IPS-18a (cell line): Measurements from ENCODE around the gene ZBTB7C.

Experiments
- H3K27ac ChIP-seq: one replicate; pipeline ENCODE4 v1.5.1; 2013; ENCODE audit warnings: low read length
- H3K27me3 ChIP-seq: one replicate; pipeline ENCODE4 v1.6.1; 2013; ENCODE audit warnings: mild to moderate bottlenecking, low read length; ENCODE audit not compliant: control insufficient read depth, insufficient read depth
- H3K36me3 ChIP-seq: one replicate; pipeline ENCODE4 v1.6.1; 2013; ENCODE audit warnings: low read depth, low read length; ENCODE audit not compliant: control insufficient read depth
- H3K4me1 ChIP-seq: one replicate; pipeline ENCODE4 v1.6.1; 2013; ENCODE audit warnings: low read depth, low read length; ENCODE audit not compliant: control insufficient read depth
- H3K4me3 ChIP-seq: one replicate; pipeline ENCODE4 v1.5.1; 2013; ENCODE audit warnings: low read length
- H3K9ac ChIP-seq: one replicate; pipeline ENCODE4 v1.6.1; 2013; ENCODE audit warnings: mild to moderate bottlenecking, low read length, moderate library complexity
- H3K9me3 ChIP-seq: one replicate; pipeline ENCODE4 v1.6.1; 2013; ENCODE audit warnings: low read depth, low read length; ENCODE audit not compliant: control insufficient read depth

The ZBTB7C gene

GRCh38 chr18:48318436-48318835 is 90.7 kb downstream of the ZBTB7C start:
- H3K4me1 ChIP-seq = peaks cover 13% of the 10 kb centered on the region
- no peaks in the 10 kb centered on the region for H3K9me3 ChIP-seq
- no peaks in the 10 kb centered on the region for H3K36me3 ChIP-seq
- H3K9ac ChIP-seq = no peak overlapping the region
- H3K27ac ChIP-seq = no peak overlapping the region
- H3K4me3 ChIP-seq = no peak overlapping the region
- H3K27me3 ChIP-seq = no peaks in the 10 kb centered on the region

DNA sequence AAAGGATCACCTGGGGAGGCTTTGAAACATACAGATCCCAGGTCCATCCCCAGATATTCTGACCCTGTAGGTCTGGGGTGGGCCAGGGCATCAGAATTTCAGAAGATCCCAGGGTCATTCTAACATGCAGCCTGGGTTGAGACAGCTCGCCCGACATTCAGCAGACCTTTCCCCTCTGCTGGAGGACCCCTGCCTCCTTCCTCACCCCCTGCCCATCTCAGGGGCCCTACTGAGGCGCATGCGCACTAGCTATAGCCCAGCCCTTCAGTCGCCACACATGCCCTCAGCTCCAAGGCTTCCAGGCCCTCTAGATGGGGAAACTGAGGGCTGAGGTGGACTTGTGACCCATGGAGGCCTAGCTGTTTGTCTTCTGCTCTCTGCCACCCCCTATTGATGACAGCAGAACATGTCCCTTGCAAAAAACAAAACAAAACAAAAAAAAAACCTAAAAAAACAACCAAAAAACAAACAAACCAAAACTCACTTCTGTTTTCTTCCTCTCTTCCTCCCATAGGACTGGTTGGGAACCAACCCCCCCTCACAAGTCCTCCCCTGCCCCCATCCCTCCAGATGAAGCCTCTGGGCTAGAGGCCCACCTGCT is 91.3 kb downstream of the ZBTB7C start:
- Histone ChIP-seq H3K9ac (no peak overlapping the region), H3K27ac (no peak overlapping the region), H3K9me3 (no peaks in the 10 kb centered on the region), H3K4me3 (no peak overlapping the region), H3K36me3 (no peaks in the 10 kb centered on the region), H3K4me1 (peaks cover 13% of the 10 kb centered on the region), H3K27me3 (no peaks in the 10 kb centered on the region)

GRCh38 chr18:48316177-48316576 is 93.0 kb downstream of the ZBTB7C start:
- H3K9me3 ChIP-seq = no peaks in the 10 kb centered on the region
- H3K4me3 ChIP-seq = no peak overlapping the region
- no peaks in the 10 kb centered on the region for H3K36me3 ChIP-seq
- H3K9ac ChIP-seq = no peak overlapping the region
- H3K4me1 ChIP-seq = peaks cover 13% of the 10 kb centered on the region
- no peak overlapping the region for H3K27ac ChIP-seq
- no peaks in the 10 kb centered on the region for H3K27me3 ChIP-seq

DNA sequence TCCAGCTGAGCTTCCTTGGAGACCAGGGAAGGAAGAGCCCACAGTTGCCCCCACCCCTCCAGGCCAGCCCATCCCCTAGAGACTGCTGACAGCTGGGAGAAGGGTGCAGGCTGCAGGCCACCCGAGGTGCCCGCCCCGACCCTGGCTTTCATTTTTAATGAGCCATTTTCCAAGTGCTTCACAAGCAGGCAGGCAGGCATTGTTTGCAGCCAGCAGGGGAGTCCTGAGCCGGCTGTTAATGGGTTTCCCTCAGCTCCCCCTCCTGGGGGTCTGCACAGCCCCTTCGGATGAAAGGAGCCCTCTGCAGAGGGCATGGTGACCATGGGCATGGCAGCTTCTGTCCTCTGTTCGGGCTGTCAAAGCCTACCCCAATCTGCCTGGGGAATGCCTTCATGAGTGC is 94.5 kb downstream of the ZBTB7C start:
- no peak overlapping the region for H3K27ac ChIP-seq
- no peak overlapping the region for H3K4me3 ChIP-seq
- peaks cover 13% of the 10 kb centered on the region for H3K4me1 ChIP-seq
- H3K27me3 ChIP-seq = no peaks in the 10 kb centered on the region
- no peaks in the 10 kb centered on the region for H3K9me3 ChIP-seq
- H3K36me3 ChIP-seq = no peaks in the 10 kb centered on the region
- no peak overlapping the region for H3K9ac ChIP-seq

DNA sequence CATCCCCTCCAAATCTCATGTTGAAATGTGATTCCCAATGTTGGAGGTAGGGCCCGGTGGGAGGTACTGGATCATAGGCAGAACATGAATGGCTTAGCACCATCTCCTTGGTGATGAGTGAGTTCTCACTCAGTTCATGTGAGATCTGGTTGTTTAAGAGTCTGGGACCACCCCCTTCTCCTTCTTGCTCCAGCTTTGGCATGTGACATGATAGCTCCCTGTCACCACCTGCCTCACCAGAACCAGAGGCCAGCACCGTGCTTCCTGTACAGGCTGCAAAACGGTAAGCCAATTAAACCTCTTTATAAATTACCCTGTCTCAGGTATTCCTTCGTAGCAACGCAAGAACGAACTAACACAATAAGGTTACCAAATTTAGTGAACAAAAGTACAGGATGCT is 95.4 kb downstream of the ZBTB7C start:
- H3K36me3 ChIP-seq = no peaks in the 10 kb centered on the region
- H3K9me3 ChIP-seq = no peaks in the 10 kb centered on the region
- no peak overlapping the region for H3K27ac ChIP-seq
- no peak overlapping the region for H3K9ac ChIP-seq
- no peaks in the 10 kb centered on the region for H3K27me3 ChIP-seq
- peaks cover 13% of the 10 kb centered on the region for H3K4me1 ChIP-seq
- no peak overlapping the region for H3K4me3 ChIP-seq

- H3K9me3 ChIP-seq = no peaks in the 10 kb centered on the region
- no peak overlapping the region for H3K9ac ChIP-seq
- H3K27ac ChIP-seq = no peak overlapping the region
- H3K4me1 ChIP-seq = peaks cover 10% of the 10 kb centered on the region
- H3K27me3 ChIP-seq = no peaks in the 10 kb centered on the region
- H3K36me3 ChIP-seq = no peaks in the 10 kb centered on the region
- H3K4me3 ChIP-seq = no peak overlapping the region
Measured at GRCh38 chr18:48312066-48312465, 97.1 kb downstream of the ZBTB7C start.

GRCh38 chr18:48310999-48311398 is 98.2 kb downstream of the ZBTB7C start:
- Histone ChIP-seq H3K9ac (no peak overlapping the region), H3K27me3 (no peaks in the 10 kb centered on the region), H3K27ac (no peak overlapping the region), H3K36me3 (no peaks in the 10 kb centered on the region), H3K9me3 (no peaks in the 10 kb centered on the region), H3K4me1 (peaks cover 10% of the 10 kb centered on the region), H3K4me3 (no peak overlapping the region)

GRCh38 chr18:48310353-48310752 is 98.8 kb downstream of the ZBTB7C start:
- Histone ChIP-seq H3K9me3 (no peaks in the 10 kb centered on the region), H3K27me3 (no peaks in the 10 kb centered on the region), H3K27ac (no peak overlapping the region), H3K4me1 (peaks cover 10% of the 10 kb centered on the region), H3K4me3 (no peak overlapping the region), H3K9ac (no peak overlapping the region), H3K36me3 (no peaks in the 10 kb centered on the region)

DNA sequence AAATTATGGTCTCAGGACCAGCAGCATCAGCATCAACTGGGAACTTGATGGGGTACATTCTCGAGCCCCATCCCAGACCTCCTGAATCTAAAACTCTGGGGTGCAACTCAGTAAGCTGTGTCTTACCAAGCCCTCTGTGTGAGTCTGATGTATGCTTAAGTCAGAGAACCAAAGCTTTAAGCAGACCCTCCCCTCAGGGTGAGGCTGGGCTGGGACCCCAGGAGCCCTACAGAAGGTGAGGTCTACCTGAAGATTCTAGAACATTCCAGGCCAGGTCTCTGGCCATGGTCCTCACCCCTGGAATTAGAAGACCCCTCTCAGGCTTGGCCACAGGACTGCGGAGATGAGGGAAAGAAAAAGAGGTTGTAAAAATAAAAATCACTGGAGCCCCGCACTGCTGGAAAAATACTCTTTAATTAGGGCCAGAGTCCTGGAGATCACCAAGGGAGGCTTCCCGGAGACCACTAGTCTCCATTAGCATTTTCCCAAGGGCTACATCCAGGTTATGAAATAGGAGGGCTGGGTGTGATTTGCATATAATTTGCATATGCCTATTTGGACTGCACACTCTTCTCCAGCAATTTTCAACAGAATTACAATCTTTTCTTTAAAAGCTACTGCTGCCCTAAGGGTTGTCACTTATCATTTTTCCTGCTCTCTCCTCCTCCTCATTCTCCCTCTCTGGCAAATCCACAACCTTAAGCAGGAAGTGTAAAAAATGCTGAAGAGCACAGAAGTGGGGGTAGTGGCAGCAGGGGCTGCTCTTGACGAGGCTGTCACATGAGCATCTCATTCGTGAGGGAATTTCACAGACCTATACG is 100.2 kb downstream of the ZBTB7C start:
- Histone ChIP-seq H3K27me3 (no peaks in the 10 kb centered on the region), H3K36me3 (no peaks in the 10 kb centered on the region), H3K9me3 (no peaks in the 10 kb centered on the region), H3K27ac (no peak overlapping the region), H3K9ac (no peak overlapping the region), H3K4me3 (no peak overlapping the region), H3K4me1 (peaks cover under 1% of the 10 kb centered on the region)

DNA sequence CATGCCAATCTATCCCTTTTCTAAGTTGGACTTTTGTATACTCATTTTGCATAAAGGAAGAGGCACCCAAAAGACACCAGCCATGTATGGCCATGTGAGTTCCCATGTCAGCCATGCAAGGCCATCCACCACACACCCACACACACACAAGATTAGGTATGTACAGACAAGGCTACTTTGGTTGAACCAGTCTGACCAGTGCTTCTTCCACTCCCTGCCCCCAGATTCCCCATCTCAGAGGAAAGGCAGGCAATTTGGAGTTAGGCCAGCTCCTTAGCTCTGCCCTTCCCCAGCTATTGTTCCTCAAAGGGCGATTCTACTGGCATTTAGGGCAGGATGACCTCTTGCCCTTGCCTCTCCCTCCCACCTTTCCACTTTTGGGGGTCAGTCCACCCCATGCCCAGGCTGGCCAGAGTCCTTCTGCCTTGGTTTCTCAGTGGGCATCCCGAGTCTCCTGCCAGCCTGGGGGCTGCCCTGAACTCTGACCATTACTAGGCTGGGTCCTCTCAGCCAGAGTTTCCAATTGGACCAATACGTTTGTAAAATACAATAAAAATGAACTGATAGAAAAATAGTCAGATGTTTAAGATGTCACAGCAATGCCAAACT is 101.1 kb downstream of the ZBTB7C start:
- Histone ChIP-seq H3K27me3 (no peaks in the 10 kb centered on the region), H3K9ac (no peak overlapping the region), H3K4me1 (no peaks in the 10 kb centered on the region), H3K4me3 (no peak overlapping the region), H3K27ac (no peak overlapping the region), H3K36me3 (no peaks in the 10 kb centered on the region), H3K9me3 (no peaks in the 10 kb centered on the region)

DNA sequence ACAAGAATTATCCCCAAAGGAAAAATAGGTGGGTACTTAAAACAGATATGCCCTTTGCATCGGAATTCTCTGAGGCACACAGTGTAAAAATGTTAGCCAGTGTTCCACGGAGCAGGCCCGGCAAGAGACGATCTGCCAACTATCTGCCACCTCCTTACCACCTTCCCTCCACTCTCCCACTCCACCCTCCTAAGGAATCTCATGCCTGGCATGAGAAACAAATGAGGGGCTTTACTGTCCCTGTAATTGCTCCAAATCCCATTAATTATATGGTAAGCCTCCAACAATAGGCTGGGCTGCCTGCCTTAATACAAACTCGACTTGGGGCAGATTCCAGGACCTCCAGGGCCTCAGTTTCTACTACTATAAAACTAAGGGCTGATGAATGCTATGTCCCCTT is 102.3 kb downstream of the ZBTB7C start:
- Histone ChIP-seq H3K4me1 (no peaks in the 10 kb centered on the region), H3K36me3 (no peaks in the 10 kb centered on the region), H3K9me3 (no peaks in the 10 kb centered on the region), H3K27ac (no peak overlapping the region), H3K27me3 (no peaks in the 10 kb centered on the region), H3K4me3 (no peak overlapping the region), H3K9ac (no peak overlapping the region)
